Endometrium (tissue), 2 donors: ENCODE measurements around the gene KBTBD4.
"Not testable (repeated sequence)": the region's sequence is repeated elsewhere in the genome, so short reads cannot be mapped to it uniquely, and the experiment has no call there.

Source experiments
- FAIRE-seq: peaks from 2 replicates; lab custom pipeline; 2012; peaks lifted over from hg19 to GRCh38; lab: Jason Lieb, UNC
- donor health status: control.
- donor health status: control.

KBTBD4 gene

DNA sequence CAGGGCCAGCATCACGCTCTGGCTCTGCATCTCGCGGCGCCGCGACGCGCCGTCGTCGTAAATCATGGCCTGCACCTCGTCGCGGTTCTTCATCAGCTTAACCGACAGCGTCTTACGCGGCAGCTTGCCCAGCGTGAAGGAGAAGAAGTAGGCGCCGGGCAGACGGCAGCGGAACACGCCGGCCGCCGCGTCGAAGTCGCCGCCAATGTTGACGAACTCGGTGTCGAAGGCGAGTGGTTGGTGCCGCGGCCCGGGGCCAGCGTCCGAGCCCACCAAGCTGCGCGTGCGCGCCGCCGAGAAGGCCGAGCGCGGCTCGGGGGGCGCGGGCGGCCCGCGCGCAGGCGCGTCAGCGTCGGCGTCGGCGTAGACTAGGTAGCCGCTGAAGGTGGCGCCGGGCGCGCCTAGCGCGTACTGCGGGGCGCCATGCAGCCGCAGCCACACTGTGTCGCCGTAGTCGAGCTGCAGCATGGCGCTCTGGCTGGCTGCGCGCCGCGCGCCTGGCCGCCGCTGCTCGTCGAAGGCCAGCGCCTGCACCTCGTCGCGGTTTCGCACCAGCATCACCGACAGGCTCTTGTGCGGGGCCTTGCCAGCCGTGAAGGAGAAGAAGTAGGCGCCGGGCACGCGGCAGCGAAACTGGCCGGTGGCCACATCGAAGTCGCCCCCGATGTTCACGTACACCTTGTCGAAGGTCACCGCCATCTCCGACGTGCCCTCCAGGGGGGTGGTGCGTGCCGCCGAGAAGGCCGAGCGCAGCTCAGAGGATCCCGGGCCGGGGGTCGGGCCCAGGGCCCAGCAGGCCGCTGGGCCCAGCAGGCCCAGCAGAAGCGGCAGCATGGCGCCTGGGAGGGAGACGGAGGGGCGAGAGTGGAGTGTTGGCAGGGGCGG lies 11.4 kb upstream of the KBTBD4 start:
- FAIRE-seq = no peak

DNA sequence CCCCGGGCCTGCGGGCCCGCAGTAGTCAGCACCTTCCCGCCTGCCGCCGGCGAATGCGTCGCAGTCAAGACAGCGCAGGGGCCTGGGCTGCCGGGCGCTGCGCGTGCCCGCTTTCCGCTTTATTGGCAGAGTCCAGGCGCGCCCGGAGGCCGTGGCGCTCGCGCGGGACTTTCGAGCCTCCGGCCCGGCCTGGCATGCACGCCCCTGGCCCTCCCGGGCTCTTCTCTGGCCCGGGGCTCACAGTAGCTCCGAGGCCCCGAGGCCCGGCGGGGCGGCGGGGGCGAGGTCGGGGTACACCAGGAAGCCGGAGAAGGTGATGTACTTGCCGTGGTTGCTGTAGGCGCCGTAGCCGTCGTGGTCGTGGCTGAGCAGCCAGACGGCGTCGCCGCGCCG lies 10.8 kb upstream of the KBTBD4 start:
- FAIRE-seq = no peak

DNA sequence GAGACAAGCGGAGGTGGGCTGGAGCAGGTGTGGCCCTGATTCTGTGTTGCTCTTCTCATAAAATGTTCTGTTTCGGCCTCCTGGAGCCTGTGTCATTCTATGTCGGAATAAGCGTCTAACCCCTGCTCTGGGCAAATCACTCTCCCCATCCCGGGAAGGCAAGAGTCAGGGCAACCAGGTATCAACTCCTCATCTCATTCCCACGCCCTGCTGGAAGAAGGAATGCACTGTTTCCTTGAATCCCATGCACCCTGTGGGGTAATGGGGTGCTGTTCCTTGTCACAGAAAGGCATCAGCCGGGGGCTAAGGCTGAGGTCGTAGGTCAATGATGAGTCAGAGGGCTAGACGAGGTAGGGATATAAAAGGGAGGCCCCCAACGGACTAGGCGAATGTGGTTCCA lies 10.3 kb upstream of the KBTBD4 start:
- FAIRE-seq = no peak

DNA sequence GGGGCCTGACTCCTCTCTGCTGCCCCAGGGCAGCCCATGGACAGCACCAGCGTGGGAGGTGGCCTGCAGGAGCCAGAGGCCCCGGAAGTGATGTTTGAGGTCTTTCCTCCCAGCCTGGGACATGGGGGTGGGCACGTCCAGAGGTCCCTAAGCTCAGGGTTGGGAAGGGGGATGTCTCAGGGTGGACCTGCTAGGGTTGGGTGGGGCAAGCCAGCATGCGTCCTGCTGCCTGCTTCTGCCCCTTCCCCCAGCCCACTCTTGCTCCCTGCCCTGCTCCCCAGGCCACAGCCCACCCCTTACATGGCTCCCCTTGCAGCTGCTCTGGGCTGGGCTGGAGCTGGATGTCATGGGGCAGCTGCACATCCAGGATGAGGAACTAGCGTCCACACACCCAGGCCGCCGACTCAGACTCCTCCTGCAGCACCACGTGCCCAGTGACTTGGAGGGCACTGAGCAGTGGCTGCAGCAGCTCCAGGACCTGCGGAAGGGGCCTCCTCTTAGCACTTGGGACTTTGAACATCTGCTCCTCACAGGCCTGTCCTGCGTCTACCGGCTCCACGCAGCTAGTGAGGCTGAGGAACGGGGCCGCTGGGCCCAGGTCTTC lies 9.1 kb upstream of the KBTBD4 start:
- FAIRE-seq = no peak

DNA sequence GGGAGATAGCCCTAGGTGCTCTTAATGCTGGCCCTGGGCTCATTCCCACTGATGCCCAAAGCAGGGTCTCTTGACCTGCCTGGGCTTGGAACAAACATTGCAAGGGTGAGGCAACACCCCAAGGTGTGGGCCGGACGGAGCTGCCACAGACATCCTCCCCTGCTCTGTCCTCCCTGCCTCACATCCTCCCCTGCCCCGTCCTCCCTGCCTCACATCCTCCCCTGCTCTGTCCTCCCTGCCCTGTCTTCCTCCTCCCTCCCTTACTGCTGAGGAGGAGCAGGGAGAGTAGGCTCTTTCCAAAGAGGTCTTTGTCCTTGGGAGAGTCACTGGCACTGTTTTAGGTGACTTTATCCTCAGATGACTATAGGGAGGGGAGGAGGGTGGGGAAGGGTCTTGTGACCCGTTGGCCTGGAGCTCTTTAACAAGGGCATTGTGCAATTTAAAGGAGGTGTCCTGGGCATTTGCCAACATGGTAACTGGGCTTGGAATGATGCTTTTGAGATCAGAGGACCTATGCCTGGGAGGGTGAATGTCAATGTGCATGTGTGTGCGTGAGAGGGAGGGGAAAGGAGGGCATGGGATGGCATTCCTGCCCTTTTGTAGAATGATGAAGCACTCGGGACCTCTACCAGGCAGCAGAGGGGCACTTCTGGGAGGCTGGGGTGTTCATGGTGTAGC lies 8.4 kb upstream of the KBTBD4 start:
- no peak for FAIRE-seq

DNA sequence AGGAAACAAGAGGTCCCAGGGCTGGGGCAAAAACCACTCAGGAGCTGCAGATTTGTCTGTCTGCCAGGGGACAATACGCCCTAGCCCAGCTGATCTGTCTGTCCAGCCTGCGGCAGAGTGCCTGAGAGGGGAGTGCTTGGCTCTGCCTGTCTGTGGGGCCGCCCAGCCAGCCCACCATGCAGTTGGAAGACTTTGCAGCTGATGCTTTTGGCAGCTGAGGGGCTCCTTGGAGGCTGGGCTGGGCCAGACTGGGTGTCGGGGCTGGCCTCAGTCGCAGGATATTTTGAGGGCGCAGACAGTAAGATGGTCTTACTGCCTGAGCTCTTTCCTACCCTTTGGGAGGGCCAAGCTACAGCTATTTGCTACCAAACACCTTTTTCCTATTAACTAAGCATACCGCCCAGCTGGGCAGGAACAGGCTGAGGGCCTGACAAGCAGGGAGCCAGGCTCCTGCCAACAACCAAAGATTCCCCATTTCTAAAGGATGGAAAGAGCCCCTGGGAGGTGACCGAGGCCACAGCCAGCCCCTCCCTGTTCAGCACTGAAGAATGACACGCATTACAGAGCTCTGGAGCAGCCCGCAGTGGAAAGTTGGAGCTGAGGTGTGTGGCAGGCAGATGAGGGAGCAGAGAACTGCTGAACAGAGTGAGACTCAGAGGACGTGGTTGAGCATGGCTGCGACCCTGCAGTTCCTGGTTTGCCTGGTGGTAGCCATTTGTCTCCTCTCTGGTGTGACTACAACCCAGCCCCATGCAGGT lies 7.5 kb upstream of the KBTBD4 start, which contains the start of gene FAM180B:
Gene FAM180B (plus strand): TSS at position 581 of the 758 bp plus-strand sequence. CDS start 91 bp downstream, at position 672.
- FAIRE-seq = no peak

DNA sequence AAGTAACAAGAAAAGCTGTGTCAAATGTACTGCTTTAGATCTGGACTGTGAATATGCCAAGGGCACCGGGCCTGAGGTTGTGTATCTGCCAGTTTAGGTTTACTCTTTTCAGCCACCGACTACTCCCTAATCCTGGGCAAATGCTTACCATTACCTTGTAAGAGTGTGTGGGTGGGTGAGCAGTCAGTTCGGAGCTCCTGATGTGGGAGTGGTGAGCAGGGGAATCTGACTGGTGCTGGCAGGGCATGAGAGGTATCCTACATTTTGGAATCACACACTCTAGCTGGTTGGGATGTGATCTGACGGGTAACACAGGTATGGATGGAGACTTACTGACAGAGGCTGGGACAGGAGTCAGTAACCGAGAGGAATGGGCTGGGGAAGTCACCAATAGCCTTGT lies 5.1 kb upstream of the KBTBD4 start:
- no peak for FAIRE-seq

DNA sequence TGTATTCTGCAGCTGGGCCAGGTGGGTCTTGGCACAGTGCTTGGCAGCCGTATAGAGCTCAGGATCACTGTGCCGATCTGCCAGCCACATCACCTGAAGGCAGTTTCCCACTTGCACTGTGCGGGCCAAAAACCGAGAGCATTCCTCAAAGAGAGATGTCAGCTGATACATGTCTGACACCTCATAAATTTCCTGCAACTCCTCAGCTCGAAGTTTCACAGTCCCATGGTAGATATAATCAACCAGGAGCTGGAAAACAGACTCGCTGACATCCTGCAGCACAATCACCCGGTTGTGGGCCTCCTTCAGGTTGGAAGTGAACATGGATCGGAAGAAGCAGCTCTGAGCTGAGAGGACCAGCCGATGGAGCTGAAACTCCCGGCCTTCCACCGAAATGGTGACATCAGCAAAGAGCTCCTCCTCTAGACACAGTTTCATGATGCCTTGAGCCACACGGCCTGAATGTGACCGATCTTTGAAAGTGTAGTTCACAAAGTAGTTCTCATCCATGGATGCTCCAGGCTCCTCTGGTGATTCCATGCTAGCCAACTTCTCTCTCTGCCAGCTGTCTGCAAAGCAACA lies 1.2 kb downstream of the KBTBD4 start:
- no peak for FAIRE-seq

DNA sequence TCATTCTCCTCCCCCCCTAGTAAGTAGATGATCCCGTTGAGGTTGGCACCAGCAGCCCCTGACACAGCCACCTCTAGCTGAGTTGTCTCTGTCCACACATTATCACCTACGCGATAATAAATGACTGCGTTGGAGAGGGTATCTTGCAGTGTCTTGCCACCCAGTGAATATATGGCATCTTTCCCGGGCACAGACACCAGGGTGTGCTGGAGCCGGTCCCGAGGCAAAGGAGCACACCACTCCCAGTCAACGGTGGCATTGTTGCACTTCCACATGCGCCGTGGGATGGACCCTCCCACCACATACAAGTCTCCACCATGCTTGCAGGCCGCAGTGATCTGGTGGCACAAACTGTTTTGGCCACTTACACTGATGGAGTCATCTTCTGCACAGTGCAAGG lies 5.4 kb downstream of the KBTBD4 start:
- no peak for FAIRE-seq

DNA sequence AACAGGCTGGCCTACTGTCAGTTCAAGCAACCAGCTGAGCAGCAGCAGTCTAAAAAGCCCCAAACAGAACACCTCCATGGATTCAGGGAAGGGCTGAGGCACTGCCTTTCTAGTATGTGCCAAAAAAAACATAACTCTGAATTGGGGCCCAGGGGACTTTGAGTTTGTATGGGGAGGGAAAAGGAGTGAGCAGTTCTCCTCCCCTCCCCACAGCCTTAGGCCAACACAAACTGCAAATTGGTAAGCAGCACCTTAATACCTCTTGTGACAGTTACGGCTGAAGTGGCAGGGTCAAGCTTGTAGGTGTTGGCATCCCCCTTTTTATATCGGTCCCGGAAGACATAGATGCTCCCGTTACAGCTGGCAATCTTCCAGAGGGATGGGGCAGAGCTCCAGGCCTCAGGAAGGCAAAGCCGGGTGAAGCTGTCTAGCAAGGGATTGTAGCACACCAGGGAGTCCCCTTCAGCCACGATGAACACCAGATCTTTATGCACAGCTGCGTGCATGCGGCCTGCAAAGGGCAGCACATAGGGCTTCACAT lies 6.0 kb downstream of the KBTBD4 start:
- no peak for FAIRE-seq

DNA sequence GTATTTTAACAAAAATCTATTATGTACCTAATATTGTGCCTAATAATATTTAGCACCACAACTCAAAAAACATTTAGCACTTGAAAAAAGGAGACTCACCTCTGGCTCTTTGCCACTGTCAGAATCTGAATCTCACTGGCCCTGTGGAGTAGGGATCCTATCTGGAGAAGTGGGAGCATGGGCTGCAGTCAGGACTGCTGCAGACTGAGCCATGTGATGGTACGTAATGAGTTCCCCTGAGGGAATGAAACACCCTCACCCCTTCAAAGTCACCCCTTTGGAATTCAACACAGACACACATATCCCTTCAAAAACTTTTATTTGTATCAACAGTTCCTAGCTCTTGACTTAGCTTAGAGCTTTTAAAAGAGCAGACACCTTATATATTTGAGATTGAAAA lies 6.9 kb downstream of the KBTBD4 start:
- FAIRE-seq = no peak

DNA sequence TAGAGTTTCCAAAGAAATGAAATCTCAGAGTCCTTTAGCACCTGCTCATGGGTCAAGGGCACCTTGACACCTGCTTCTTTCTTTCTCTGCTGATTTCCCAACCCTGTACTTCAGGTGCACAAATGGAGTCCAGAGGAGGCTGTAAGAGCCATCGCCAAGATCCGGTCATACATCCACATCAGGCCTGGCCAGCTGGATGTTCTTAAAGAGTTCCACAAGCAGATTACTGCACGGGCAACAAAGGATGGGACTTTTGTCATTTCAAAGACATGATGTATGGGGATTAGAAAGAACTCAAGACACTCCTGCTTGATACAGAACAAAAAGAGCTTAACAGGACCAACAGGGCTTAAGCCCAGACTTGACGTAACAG lies 7.4 kb downstream of the KBTBD4 start:
- FAIRE-seq = no peak

DNA sequence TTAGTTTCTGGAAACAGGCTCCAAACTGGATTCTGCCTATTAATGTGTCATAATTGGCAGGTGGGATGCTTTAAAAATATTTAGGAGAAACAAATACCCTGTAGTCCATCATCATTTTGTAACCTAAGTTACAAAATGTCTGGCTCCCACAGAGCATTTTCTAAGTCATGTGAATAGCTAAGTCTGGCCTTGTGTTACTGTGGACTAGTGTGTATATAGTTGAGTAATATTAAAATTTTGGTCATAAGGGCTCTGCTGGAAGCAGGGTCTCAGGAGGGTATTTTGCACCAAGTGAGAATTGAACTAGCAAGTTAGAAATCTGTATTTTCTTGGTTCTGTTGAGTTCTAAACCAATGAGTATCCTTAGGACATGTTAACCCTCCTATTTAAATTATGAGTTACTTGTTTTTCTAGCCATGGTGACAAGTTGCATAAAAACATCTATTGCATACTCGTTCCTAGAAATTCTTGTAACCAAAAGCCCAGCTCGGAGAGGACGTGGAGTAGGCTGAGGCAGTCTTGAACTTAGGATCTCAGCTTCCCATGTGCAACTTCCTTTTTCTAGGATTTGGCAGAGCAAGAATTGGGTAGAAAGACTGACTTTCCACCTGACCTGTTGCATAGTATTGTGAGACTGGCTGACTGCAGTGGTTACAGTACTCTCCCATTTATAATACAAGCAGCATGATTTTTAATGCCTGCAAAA lies 8.0 kb downstream of the KBTBD4 start:
- FAIRE-seq = no peak

DNA sequence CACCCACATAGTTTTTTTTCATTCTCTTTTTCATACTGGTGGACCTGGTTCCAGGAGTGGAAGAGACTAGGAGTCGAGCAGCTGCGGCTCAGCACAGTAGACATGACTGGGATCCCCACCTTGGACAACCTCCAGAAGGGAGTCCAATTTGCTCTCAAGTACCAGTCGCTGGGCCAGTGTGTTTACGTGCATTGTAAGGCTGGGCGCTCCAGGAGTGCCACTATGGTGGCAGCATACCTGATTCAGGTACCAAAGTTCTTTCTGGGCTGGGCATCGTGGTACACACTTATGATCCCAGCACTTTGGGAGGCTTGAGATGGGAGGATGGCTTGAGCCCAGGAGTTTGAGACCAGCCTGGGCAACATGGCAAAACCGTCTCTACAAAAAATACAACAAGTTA lies 9.1 kb downstream of the KBTBD4 start:
- FAIRE-seq = no peak

DNA sequence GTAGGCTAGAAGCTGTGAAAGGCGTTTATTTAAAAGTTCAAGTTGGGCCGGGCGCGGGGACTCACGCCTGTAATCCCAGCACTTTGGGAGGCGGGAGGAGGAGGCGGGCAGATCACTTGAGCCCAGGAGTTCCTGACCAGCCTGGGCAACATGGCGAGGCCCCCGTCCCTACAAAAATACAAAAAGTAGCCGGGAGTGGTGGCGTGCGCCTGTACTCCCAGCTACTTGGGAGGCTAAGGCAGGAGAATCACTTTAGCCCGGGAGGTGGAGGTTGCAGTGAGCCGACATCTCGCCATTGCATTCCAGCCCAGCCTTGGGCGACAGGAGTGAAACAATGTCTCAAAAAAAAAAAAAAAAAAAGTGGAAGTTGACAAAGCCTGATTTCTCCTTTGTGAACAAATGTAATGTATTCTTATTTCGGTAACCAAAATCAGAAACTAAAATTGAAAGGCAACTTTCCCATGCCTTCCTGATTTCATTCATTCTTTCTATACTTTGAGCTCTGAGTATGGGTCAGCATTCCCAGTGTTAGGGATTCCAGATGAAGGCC lies 12.5 kb downstream of the KBTBD4 start:
- FAIRE-seq = no peak

DNA sequence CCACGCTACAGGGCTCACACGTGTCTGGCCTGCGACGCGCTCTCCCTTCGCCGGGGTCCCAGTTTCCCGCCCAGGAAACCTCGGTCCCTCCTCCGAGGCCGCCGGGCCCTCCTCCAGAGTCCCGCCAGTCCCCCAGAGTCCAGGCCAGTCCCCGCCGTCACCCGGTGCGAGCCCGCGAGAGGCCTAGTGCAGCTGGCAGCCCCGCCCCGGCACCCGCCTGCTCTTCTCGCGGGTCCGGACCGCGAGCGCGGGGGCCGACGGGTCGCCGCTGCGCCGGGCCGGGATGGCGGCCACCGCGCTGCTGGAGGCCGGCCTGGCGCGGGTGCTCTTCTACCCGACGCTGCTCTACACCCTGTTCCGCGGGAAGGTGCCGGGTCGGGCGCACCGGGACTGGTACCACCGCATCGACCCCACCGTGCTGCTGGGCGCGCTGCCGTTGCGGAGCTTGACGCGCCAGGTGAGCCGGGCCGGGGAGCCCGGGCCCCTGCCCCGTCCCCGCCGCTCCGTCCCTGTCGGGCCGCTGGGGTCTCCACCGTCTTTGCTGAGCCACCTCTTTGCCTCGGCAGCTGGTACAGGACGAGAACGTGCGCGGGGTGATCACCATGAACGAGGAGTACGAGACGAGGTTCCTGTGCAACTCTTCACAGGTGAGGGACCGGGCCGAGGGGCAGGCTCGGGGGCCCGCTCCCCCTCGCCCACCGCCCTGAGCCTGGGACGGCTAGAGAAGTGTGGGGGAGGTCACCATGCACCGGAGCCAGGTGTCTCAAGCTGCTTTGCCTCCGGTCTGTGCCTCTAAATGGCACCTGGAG lies 13.2 kb downstream of the KBTBD4 start, which contains the start of gene PTPMT1:
Gene PTPMT1 (plus strand): TSS at position 260 of the 809 bp plus-strand sequence. CDS start 24 bp downstream, at position 284.
- no peak for FAIRE-seq

DNA sequence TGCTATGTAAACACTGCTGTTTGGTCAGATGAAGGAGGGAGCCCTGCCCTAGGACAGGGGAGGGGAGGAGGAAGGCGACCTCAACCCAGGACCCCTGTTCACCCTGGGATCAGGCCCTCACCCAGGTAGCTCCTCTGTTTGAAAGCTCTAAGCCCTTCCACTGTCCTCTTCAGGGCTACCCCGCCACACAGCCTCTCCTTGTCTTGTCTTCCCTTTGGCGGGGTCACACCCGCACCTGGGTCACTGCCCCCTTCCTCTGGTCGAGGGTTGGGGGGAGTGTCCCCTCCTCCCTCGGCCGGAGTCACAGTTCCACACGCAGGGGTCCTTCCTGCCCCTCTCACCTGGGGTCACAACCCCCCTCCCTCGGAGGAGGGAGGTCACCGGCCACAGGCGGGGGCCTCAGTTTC lies 13.8 kb downstream of the KBTBD4 start:
- FAIRE-seq = no peak

DNA sequence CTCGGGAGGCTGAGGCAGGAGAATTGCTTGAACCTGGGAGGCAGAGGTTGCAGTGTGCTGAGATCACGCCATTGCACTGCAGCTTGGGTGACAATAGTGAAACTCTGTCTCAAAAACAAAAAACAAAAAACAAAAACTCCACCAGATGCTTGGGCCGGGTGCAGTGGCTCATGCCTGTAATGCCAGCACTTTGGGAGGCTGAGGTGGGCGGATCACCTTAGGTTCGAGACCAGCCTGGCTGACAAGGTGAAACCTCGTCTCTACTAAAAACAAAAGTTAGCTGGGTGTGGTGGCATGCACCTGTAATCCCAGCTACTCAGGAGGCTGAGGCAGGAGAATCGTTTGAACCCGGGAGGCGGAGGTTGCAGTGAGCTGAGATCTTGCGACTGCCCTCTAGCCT lies 14.4 kb downstream of the KBTBD4 start:
- FAIRE-seq = not testable (repeated sequence)

DNA sequence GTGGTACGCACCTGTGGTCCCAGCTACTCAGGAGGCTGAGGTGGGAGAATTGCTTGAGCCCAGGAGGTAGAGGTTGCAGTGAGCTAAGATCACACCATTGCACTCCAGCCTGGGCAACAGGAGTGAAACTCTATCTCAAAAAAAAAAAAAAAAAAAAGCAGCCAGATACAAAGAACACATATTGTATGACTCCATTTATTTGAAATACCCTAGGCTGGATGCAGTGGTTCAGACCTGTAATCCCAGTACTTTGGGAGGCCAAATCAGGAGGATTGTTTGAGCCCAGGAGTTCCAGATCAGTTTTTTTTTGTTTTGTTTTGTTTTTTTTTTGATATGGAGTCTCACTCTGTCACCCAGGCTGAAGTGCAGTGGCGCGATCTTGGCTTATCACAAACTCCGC lies 16.4 kb downstream of the KBTBD4 start:
- not testable (repeated sequence) for FAIRE-seq

DNA sequence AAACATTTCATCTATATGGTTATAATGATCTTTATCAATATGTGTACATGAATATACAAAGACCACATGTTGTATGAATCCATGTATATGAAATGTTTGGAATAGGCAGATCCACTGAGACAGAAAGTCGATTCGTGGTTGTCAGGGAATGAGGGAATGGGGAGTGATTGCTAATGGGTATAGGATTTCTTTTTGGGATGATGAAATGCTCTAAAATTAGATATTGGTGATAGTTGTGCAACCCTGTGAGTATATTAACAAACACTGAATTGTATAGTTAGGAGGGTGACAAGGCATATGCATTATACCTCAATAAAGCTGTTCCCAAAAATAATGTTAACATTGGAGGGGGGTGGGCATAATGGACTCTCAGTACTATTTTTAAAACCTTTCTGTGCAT lies 18.3 kb downstream of the KBTBD4 start:
- no peak for FAIRE-seq
